Common myeloid progenitor, CD34-positive (primary cell): ENCODE data around the gene NOTCH2. TPM values are rescaled to one million over a fixed set of nuclear protein-coding genes. Genes with fewer than 3 reads are reported as not detected.
A peak's percentile ranks its signal among the peaks of the same experiment; 100 is the strongest.
"Not testable (repeated sequence)": the region's sequence is repeated elsewhere in the genome, so short reads cannot be mapped to it uniquely, and the experiment has no call there.

Experiments
- CTCF ChIA-PET: fragments of 350-600 bp; sonication (Branson Sonifier 250); formaldehyde crosslinking; loops from one replicate; lab custom pipeline; 2021; ENCODE audit warnings: antibody characterized with exemption; lab: Charles Lee
- POLR2A ChIA-PET: fragments of 350-600 bp; sonication (Branson Sonifier 250); formaldehyde crosslinking; loops from one replicate; lab custom pipeline; 2021; ENCODE audit warnings: antibody characterized with exemption; lab: Charles Lee
- DNase-seq, 3 donors: peaks; one replicate each; pipeline versions ENCODE4 v3.0.0 to v3.0.0-alpha.2; 2013
- H3K27ac ChIP-seq, 2 experiments: 1 replicate in 1 of 2; 2 replicates in 1 of 2; pipeline ENCODE4 v1.7.0; 2013; ENCODE audit warnings: inconsistent platforms in 2 of 2, low read length in 2 of 2, mild to moderate bottlenecking in 2 of 2, low read depth in 1 of 2, moderate library complexity in 1 of 2; ENCODE audit not compliant: severe bottlenecking in 2 of 2, insufficient read depth in 1 of 2, poor library complexity in 1 of 2
- H3K27me3 ChIP-seq, 5 experiments: replicated peaks in 2 of 5; 1 replicate in 3 of 5; 2 replicates in 2 of 5; pipeline versions ENCODE4 v1.6.1 to v1.7.0; 2013; ENCODE audit warnings: low read length in 4 of 5, mild to moderate bottlenecking in 2 of 5, moderate library complexity in 2 of 5, inconsistent platforms in 1 of 5; ENCODE audit not compliant: insufficient read depth in 5 of 5, control insufficient read depth in 4 of 5
- H3K36me3 ChIP-seq, 4 experiments: 1 replicate in 2 of 4; 2 replicates in 2 of 4; pipeline versions ENCODE4 v1.6.1 to v1.7.0; 2013; ENCODE audit warnings: low read length in 3 of 4, control low read depth in 1 of 4, mild to moderate bottlenecking in 1 of 4; ENCODE audit not compliant: control insufficient read depth in 4 of 4, insufficient read depth in 4 of 4
- H3K4me1 ChIP-seq, 4 experiments: 1 replicate in 3 of 4; 2 replicates in 1 of 4; pipeline versions ENCODE4 v1.6.1 to v1.7.1; 2013; ENCODE audit warnings: low read length in 3 of 4, mild to moderate bottlenecking in 3 of 4, control low read depth in 1 of 4, inconsistent platforms in 1 of 4, moderate library complexity in 1 of 4; ENCODE audit not compliant: control insufficient read depth in 4 of 4, insufficient read depth in 4 of 4; ENCODE audit errors: control extremely low read depth in 1 of 4
- H3K4me3 ChIP-seq, 7 experiments: 1 replicate in 4 of 7; 2 replicates in 3 of 7; pipeline versions ENCODE4 v1.5.1 to v1.7.0; 2013; ENCODE audit warnings: mild to moderate bottlenecking in 7 of 7, low read length in 6 of 7, moderate library complexity in 6 of 7, inconsistent platforms in 2 of 7, low read depth in 2 of 7, control low read depth in 1 of 7; ENCODE audit not compliant: insufficient read depth in 4 of 7, control insufficient read depth in 1 of 7; ENCODE audit errors: extremely low read depth in 1 of 7
- H3K9me3 ChIP-seq, 5 experiments: 1 replicate in 4 of 5; 2 replicates in 1 of 5; pipeline versions ENCODE4 v1.6.1 to v1.7.1; 2013; ENCODE audit warnings: low read length in 4 of 5, mild to moderate bottlenecking in 2 of 5, inconsistent platforms in 1 of 5, low read depth in 1 of 5, moderate library complexity in 1 of 5; ENCODE audit not compliant: control insufficient read depth in 4 of 5, insufficient read depth in 2 of 5; ENCODE audit errors: control extremely low read depth in 1 of 5
- WGBS: methylation state at CpG from one replicate; pipeline ENCODE4 v1.1.5; 2013; ENCODE audit not compliant: insufficient coverage; 5-methylcytosine and 5-hydroxymethylcytosine counted together
- polyA plus RNA-seq: library from polyadenylated mRNA; unstranded; fragments of 120-200 nt; gene quantifications from one replicate; pipeline ENCODE4 v1.2.1, GENCODE V29; 2013

NOTCH2 gene
- 32.5 TPM for polyA plus RNA-seq

DNA sequence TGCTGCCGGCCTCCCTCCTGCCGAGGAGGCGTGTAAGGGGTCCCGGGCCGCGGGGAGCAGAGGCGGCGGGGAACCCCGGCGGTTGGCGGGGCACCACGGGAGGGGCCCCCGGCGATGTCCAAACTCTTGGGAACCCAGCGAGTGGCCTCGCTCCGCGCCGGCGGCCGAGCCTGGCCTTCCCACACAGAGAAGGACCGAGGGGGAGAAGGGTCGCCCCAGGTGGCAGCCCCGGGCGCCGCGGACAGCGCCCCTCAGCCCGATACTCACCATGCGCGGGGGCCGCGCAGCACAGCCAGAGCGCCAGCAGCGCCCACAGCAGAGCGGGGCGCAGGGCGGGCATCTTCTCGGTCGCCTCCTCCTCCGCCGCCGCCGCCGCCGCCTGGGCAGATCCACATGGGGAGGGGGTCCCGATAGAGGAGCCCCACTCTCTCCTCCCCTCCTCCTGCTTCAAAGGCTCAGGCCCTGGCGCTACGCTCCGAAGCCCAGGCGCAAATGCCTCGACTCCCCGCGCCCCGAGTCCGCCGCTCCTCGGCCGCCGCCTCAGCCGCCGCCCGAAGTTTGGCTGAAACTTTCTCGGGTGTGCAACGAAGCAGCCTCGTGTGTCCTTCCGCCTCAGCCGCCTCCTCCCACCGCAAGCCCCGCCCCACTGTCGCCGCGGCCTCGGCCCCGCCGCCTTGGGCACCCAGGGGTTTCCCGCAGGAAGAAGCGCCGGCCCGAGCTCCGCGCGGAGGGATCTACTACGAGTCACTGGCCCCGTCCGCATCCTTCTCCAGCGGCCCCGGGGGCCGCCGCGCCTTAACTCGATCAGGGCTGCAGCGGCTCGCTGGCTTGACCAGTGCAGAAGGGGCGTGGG, at the start of gene NOTCH2:
Gene NOTCH2 (minus strand): TSS at position 596 of the 853 bp plus-strand sequence. CDS start 256 bp downstream, at position 340.
- CTCF ChIA-PET, H3K36me3 ChIP-seq, H3K4me1 ChIP-seq, H3K27ac ChIP-seq, POLR2A ChIA-PET, H3K9me3 ChIP-seq, H3K27me3 ChIP-seq: not testable (repeated sequence)
- WGBS: no CpG with 5 or more reads among the region's 95 CpGs
- H3K4me3 ChIP-seq: peak within 1 kb of the TSS in 6 of 7 experiments; percentile 23 to 67 (median 50)
- peak in 2 of 3 donors; percentile 44 to 71 for DNase-seq

DNA sequence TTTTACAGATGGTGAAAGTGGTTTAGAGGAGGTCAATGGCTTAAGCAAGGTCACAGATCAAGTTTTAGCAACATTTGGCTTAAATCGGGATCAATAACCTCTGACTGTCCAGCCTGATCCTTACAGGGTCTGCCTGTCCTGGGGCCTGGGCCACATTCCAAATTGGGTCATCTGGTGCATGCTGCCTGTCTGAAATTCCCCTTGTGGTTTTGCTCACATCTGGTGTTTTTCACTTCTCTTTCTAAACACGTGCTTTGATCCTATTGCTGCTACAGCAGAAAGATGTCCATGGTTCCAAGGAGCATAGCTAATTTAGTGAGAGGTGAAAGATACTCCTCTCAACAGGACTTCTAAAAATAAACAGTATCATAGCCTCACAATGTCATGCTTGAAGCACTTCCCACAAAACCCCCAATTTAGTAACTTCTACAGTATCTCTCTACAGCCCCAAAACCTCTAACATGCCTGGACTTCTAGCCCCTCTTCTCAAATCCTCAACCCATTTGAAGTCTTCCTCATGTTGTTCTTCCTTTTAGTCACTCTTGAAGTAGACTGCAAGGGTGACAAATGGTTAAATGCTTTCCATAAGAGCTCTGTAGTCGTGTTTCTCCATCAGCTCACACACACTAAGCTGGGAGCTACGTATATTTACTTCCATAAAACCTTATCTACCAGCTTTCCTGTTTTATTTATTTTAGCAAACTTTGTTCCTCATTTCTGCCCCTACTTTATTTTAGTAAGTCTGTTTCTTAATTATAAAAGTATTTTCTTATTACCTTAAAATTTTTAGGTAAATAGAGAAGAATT, 48.1 kb upstream of the NOTCH2 start:
- H3K36me3 ChIP-seq, POLR2A ChIA-PET, H3K27me3 ChIP-seq, H3K9me3 ChIP-seq, H3K4me3 ChIP-seq, H3K27ac ChIP-seq, H3K4me1 ChIP-seq, CTCF ChIA-PET: not testable (repeated sequence)
- WGBS: no CpG with 5 or more reads among the region's 4 CpGs
- DNase-seq: peak in 2 of 3 donors; percentile 43 to 67

DNA sequence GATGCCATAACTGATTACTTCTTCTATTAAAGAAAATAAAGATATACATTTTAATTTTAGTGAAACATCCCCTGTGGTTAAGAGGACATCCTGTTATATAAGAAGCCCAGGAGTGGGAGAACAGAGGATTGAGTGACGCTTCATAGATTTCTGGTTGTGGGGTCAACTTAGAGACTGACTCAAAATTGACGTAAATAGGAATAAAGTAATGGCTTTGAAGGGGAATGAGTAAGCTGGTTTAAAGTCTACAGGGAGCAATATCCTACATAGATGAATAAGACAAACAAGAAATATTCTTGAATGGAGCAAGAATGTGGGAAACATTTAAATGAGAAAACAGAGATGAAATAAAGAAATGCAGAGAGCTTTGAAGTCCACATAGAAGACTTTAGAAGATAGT, 46.6 kb upstream of the NOTCH2 start:
- H3K36me3 ChIP-seq, H3K4me1 ChIP-seq, H3K27me3 ChIP-seq, H3K4me3 ChIP-seq, DNase-seq, POLR2A ChIA-PET, CTCF ChIA-PET, H3K27ac ChIP-seq, H3K9me3 ChIP-seq: not testable (repeated sequence)
- WGBS: 100% methylated on average over 1 of the region's 2 CpGs

DNA sequence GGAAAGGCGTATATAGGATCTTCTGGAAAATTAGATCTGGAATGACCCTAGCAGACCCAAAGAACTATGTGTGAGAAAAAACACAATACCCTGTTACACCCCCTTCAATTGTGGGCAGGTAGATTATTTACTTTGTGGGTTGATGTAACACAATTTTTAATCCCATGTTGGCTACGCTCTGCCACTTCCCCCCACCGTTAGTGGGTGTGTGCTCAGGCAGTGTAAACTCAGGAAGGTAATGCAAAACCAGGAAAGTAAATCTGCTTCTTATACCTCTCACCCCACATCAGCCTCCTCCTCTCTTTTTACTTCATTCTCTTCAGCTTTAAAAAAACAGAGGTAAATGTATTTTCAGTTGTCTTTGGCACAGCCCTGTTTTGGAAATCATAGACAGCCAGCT, 43.7 kb upstream of the NOTCH2 start:
- H3K4me3 ChIP-seq, H3K9me3 ChIP-seq, H3K27me3 ChIP-seq, CTCF ChIA-PET, H3K4me1 ChIP-seq, DNase-seq, H3K36me3 ChIP-seq, POLR2A ChIA-PET, H3K27ac ChIP-seq: not testable (repeated sequence)
- no CpG with 5 or more reads among the region's 3 CpGs for WGBS

DNA sequence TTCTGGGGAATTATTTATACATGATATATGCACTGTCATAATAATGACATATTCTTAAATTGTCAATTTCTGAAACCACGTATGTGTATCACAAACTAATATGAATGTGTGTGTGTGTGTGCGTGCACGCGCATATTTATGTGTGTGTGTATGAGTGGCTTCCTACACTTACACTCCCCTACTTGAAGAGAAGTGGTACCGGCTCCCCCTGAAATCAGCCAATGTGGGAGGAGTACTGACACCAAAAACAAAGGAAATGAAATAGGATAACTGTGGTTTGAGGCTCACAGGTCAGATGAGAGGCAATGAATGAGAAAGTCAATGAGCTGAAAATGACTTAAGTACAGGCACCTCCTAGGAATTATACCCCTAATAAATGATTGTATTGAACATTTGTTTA, 42.8 kb upstream of the NOTCH2 start:
- H3K9me3 ChIP-seq, H3K27me3 ChIP-seq, CTCF ChIA-PET, H3K4me3 ChIP-seq, H3K4me1 ChIP-seq, H3K27ac ChIP-seq, H3K36me3 ChIP-seq, POLR2A ChIA-PET: not testable (repeated sequence)
- no CpG with 5 or more reads among the region's 5 CpGs for WGBS
- DNase-seq: peak in 2 of 3 donors; percentile 21 to 43

DNA sequence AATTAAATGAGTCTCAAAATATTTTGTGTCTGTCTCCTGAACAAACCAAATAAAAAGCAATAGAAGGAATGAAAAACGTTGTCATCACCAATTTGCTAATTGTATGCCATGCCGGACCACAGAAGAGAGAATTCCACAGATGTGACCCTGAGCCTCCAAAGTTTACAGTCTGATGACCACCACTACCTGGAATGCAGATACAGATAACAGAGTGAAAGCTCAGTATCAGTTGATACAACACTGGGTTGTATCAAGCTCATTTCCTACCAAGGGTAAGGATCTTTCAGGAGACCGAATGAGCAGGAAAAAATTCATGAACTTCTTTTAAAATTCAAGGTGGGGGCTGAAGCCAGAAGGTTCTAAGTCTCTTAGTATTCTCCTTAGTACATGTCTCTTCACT, 42.3 kb upstream of the NOTCH2 start:
- H3K36me3 ChIP-seq, H3K4me1 ChIP-seq, DNase-seq, POLR2A ChIA-PET, H3K4me3 ChIP-seq, H3K27ac ChIP-seq, CTCF ChIA-PET, H3K9me3 ChIP-seq, H3K27me3 ChIP-seq: not testable (repeated sequence)
- no CpG with 5 or more reads among the region's 3 CpGs for WGBS

DNA sequence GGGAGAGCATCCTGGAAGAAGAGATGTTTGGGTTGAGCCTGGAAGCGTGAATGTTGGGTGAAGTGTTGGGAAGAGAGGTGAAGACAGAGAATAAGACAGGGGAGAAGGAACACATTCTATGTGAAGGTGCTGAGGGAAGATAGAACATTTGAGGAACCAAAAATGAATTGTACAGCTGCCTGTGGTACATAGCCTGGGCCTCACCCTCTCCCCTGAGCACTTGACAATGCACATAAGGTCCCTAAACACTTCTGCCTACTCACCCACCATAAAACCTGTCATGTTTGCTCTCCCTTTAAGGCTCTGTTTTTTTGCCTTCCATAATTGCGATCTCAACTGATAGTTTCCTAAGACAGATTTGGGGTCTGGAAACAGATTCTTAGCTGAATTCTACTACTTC, 41.5 kb upstream of the NOTCH2 start:
- H3K27ac ChIP-seq, CTCF ChIA-PET, DNase-seq, H3K27me3 ChIP-seq, POLR2A ChIA-PET, H3K36me3 ChIP-seq, H3K9me3 ChIP-seq, H3K4me1 ChIP-seq, H3K4me3 ChIP-seq: not testable (repeated sequence)
- whole genome bisulfite sequencing: no CpG with 5 or more reads among the region's 2 CpGs
